ENCODE results near the gene APBB2. TPM values are rescaled to one million over a fixed set of nuclear protein-coding genes. Genes with fewer than 3 reads are reported as not detected.
"Not testable (repeated sequence)": the region's sequence is repeated elsewhere in the genome, so short reads cannot be mapped to it uniquely, and the experiment has no call there.

The APBB2 gene
- total and polyA plus RNA-seq, 2 of the 4 experiments (the other 2 are of a cell fraction), result 47.9 to 75.5 TPM

DNA sequence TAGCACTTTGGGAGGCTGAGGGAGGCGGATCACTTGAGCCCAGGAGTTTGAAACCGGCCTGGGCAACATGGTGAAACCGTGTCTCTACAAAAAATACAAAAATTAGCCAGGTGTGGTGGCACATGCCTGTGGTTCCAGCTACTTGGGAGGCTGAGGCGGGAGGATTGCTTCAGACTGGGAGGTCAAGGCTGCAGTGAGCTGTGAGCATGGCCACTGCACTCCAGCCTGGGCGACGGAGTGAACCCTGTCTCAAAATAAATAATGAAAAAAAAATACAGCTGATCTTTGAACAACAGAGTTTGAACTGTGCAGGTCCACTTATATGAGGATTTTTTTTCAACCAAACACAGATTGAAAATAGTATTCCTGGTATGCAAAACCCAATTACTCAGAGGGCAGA lies 397.2 kb downstream of the APBB2 start:
- H3K27me3 ChIP-seq (ENCODE audit: control insufficient read depth, insufficient read depth, low read length); H3K9me1 ChIP-seq (ENCODE audit: insufficient read depth, low read length); H3K4me2 ChIP-seq (ENCODE audit: low read depth, low read length); dilution Hi-C loops (cut with HindIII; ENCODE audit: low sequenced_read_pairs, unreplicated experiment); H3K18ac ChIP-seq (ENCODE audit: low read depth, low read length); H3K23ac ChIP-seq (ENCODE audit: low read depth, low read length); H3K27ac ChIP-seq (ENCODE audit: insufficient read depth, low read length); H2BK20ac ChIP-seq (ENCODE audit: low read depth, low read length); ATAC-seq (ENCODE audit: low read depth); H3K9me3 ChIP-seq (ENCODE audit: control insufficient read depth, insufficient read depth, low read length); H2BK5ac ChIP-seq (ENCODE audit: low read depth, low read length, poor library complexity, severe bottlenecking); H4K5ac ChIP-seq (ENCODE audit: low read depth, low read length); H3K4ac ChIP-seq (ENCODE audit: low read depth, low read length); H4K91ac ChIP-seq (ENCODE audit: insufficient read depth, low read depth, low read length); H3K4me1 ChIP-seq (ENCODE audit: control insufficient read depth, insufficient read depth, low read length); H3K4me3 ChIP-seq (ENCODE audit: insufficient read depth, low read depth, low read length); H3K14ac ChIP-seq (replicated peaks; ENCODE audit: low read depth, low read length); H3K9ac ChIP-seq (ENCODE audit: low read depth, low read length); H3K56ac ChIP-seq (ENCODE audit: extremely low read depth, insufficient read depth, low read length); H2AK9ac ChIP-seq (replicated peaks; ENCODE audit: low read depth, low read length, poor library complexity); H4K8ac ChIP-seq (ENCODE audit: low read depth in 2 of 2, low read length in 2 of 2); H2BK15ac ChIP-seq (ENCODE audit: low read depth, low read length); CTCF ChIA-PET; H3K79me1 ChIP-seq (ENCODE audit: low read depth in 1 of 2, low read length in 2 of 2); H2AK5ac ChIP-seq (ENCODE audit: low read depth, low read length); DNase-seq; BruUV-seq (replicated peaks); H4K20me1 ChIP-seq (ENCODE audit: insufficient read depth, low read length); intact Hi-C loops (cut with micrococcal nuclease); H2BK120ac ChIP-seq (ENCODE audit: low read depth, low read length); H2AFZ ChIP-seq (replicated peaks; ENCODE audit: low read length, poor library complexity): not testable (repeated sequence)
- POLR2A ChIA-PET (ENCODE audit: unreplicated experiment), result interaction anchor here (0.6 kb wide), 1 partner anchor 469 kb away, joined by 3 read pairs; no protein-coding TSS in a partner anchor
- no CpG with 5 or more reads among the region's 6 CpGs for WGBS, 2 experiments (ENCODE audit: extremely low coverage in 2 of 2, insufficient read length in 1 of 2)
- peaks cover 24% of the 10 kb centered on the region for H3K36me3 ChIP-seq (ENCODE audit: control insufficient read depth, insufficient read depth, low read length)
- in situ Hi-C loops (cut with MboI; ENCODE audit: low sequenced_read_pairs), result loop anchor here (25.0 kb wide), 1 partner anchor 105 kb away; no protein-coding TSS in a partner anchor

Data from IMR-90 (cell line).